ENCODE measurements around the gene STK26.

The STK26 gene

GRCh38 chrX:132119821-132120515, 96.9 kb downstream of the STK26 start:
- TF ChIP-seq, protein P1, sequence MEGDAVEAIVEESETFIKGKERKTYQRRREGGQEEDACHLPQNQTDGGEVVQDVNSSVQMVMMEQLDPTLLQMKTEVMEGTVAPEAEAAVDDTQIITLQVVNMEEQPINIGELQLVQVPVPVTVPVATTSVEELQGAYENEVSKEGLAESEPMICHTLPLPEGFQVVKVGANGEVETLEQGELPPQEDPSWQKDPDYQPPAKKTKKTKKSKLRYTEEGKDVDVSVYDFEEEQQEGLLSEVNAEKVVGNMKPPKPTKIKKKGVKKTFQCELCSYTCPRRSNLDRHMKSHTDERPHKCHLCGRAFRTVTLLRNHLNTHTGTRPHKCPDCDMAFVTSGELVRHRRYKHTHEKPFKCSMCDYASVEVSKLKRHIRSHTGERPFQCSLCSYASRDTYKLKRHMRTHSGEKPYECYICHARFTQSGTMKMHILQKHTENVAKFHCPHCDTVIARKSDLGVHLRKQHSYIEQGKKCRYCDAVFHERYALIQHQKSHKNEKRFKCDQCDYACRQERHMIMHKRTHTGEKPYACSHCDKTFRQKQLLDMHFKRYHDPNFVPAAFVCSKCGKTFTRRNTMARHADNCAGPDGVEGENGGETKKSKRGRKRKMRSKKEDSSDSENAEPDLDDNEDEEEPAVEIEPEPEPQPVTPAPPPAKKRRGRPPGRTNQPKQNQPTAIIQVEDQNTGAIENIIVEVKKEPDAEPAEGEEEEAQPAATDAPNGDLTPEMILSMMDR (IDR thresholded peaks at IDR 0.05; ENCODE audit: low read depth, low read length, missing control alignments), result no peak
- H3K4me3 ChIP-seq (ENCODE audit: low read depth, low read length), result no peak overlapping the region
- in situ Hi-C loops (cut with HindIII; ENCODE audit: low sequenced_read_pairs), result loop anchor here (10.0 kb wide), 1 partner anchor 55 kb away; no protein-coding TSS in a partner anchor
- no peak for DNase-seq (ENCODE audit: low read depth)

- no peak for DNase-seq (ENCODE audit: low read depth)
- in situ Hi-C loops (cut with HindIII; ENCODE audit: low sequenced_read_pairs), result loop anchor here (10.0 kb wide), 1 partner anchor 56 kb away; no protein-coding TSS in a partner anchor
- TF ChIP-seq, protein P1 (IDR thresholded peaks at IDR 0.05; ENCODE audit: low read depth, low read length, missing control alignments), result no peak
- H3K4me3 ChIP-seq (ENCODE audit: low read depth, low read length), result no peak overlapping the region
Measured at GRCh38 chrX:132120913-132121312, 97.8 kb downstream of the STK26 start.
